CD14-positive monocyte (primary cell): ENCODE data around the gene AKAP8. TPM values are rescaled to one million over a fixed set of nuclear protein-coding genes. Genes with fewer than 3 reads are reported as not detected.

ENCODE experiments used
- DNase-seq, 3 donors: peaks; one replicate each; pipeline ENCODE4 v3.0.0-alpha.2; 2011 to 2022
- H2AFZ ChIP-seq: 2 replicates; pipeline ENCODE4 v1.6.0; 2012; ENCODE audit warnings: mild to moderate bottlenecking, low read depth, low read length, inconsistent platforms; ENCODE audit not compliant: insufficient read depth, poor library complexity, severe bottlenecking
- H3K27ac ChIP-seq, 2 donors: 1 replicate in 1 of 2; 2 replicates in 1 of 2; pipeline ENCODE4 v1.5.1; 2012 to 2013; ENCODE audit warnings: low read length in 2 of 2, control low read depth in 1 of 2, inconsistent platforms in 1 of 2, low read depth in 1 of 2, mild to moderate bottlenecking in 1 of 2
- H3K27me3 ChIP-seq, 2 donors: one replicate each; pipeline versions ENCODE4 v1.6.0 to v1.6.1; 2011 to 2013; ENCODE audit warnings: low read length in 2 of 2; ENCODE audit not compliant: control insufficient read depth in 2 of 2, insufficient read depth in 2 of 2
- H3K36me3 ChIP-seq, 2 donors: replicated peaks in 1 of 2; 1 replicate in 1 of 2; 2 replicates in 1 of 2; pipeline versions ENCODE4 v1.5.1 to v1.6.1; 2012 to 2013; ENCODE audit warnings: low read length in 2 of 2, control low read depth in 1 of 2, inconsistent platforms in 1 of 2, mild to moderate bottlenecking in 1 of 2; ENCODE audit not compliant: insufficient read depth in 2 of 2, control insufficient read depth in 1 of 2
- H3K4me1 ChIP-seq, 2 donors: 1 replicate in 1 of 2; 2 replicates in 1 of 2; pipeline versions ENCODE4 v1.5.1 to v1.6.1; 2012 to 2013; ENCODE audit warnings: low read length in 2 of 2, control low read depth in 1 of 2, inconsistent platforms in 1 of 2, mild to moderate bottlenecking in 1 of 2, moderate library complexity in 1 of 2; ENCODE audit not compliant: insufficient read depth in 2 of 2, control insufficient read depth in 1 of 2
- H3K4me2 ChIP-seq: replicated peaks from 2 replicates; pipeline ENCODE3; 2012; ENCODE audit warnings: low read length, moderate library complexity, mild to moderate bottlenecking; ENCODE audit not compliant: poor library complexity, severe bottlenecking; ENCODE audit errors: extremely low read depth
- H3K4me3 ChIP-seq, 3 experiments: fragments of 200-600 bp in 1 of 3; sonication (generic) in 1 of 3; replicated peaks in 1 of 3; 1 replicate in 2 of 3; 2 replicates in 1 of 3; pipeline ENCODE4 v1.5.1; 2011 to 2013; ENCODE audit warnings: low read length in 3 of 3, mild to moderate bottlenecking in 3 of 3, control low read depth in 2 of 3, low read depth in 2 of 3, inconsistent platforms in 1 of 3, moderate library complexity in 1 of 3
- H3K79me2 ChIP-seq: 2 replicates; pipeline ENCODE4 v1.6.0; 2012; ENCODE audit warnings: mild to moderate bottlenecking, control low read depth, inconsistent platforms, low read length, moderate library complexity; ENCODE audit not compliant: insufficient read depth
- H3K9ac ChIP-seq: 2 replicates; pipeline ENCODE4 v1.6.0; 2017; ENCODE audit warnings: low read length, mild to moderate bottlenecking; ENCODE audit not compliant: insufficient read depth, poor library complexity, severe bottlenecking
- H3K9me3 ChIP-seq, 2 donors: replicated peaks in 1 of 2; 1 replicate in 1 of 2; 2 replicates in 1 of 2; pipeline versions ENCODE4 v1.5.1 to v1.6.1; 2012 to 2013; ENCODE audit warnings: low read length in 2 of 2, control low read depth in 1 of 2; ENCODE audit not compliant: control insufficient read depth in 1 of 2, insufficient read depth in 1 of 2
- H4K20me1 ChIP-seq: 2 replicates; pipeline ENCODE4 v1.6.0; 2012; ENCODE audit warnings: mild to moderate bottlenecking, low read length, control low read depth, moderate library complexity; ENCODE audit not compliant: insufficient read depth
- H3K27ac Mint-ChIP-seq, 7 donors: one replicate each; pipeline ENCODE4 v1.8.0; 2020; ENCODE audit warnings: mild to moderate bottlenecking in 7 of 7, mixed read lengths in 7 of 7, moderate library complexity in 6 of 7, inconsistent platforms in 2 of 7
- H3K27me3 Mint-ChIP-seq, 3 donors: one replicate each; pipeline ENCODE4 v1.8.0; 2021 to 2022; ENCODE audit warnings: low read depth in 3 of 3, mild to moderate bottlenecking in 3 of 3, mixed read lengths in 3 of 3, moderate library complexity in 3 of 3, inconsistent platforms in 1 of 3
- H3K36me3 Mint-ChIP-seq, 2 donors: one replicate each; pipeline ENCODE4 v1.8.0; 2020; ENCODE audit warnings: mixed read lengths in 2 of 2, inconsistent platforms in 1 of 2, mild to moderate bottlenecking in 1 of 2
- H3K4me1 Mint-ChIP-seq: one replicate; pipeline ENCODE4 v1.8.0; 2020; ENCODE audit warnings: mild to moderate bottlenecking, mixed read lengths
- H3K4me3 Mint-ChIP-seq, 2 donors: one replicate each; pipeline ENCODE4 v1.8.0; 2020; ENCODE audit warnings: mild to moderate bottlenecking in 2 of 2, mixed read lengths in 2 of 2, moderate library complexity in 1 of 2
- H3K9me3 Mint-ChIP-seq, 7 donors: one replicate each; pipeline ENCODE4 v1.8.0; 2020 to 2022; ENCODE audit warnings: mixed read lengths in 7 of 7, mild to moderate bottlenecking in 6 of 7, moderate library complexity in 6 of 7, inconsistent platforms in 2 of 7
- WGBS: methylation state at CpG from one replicate; pipeline ENCODE4 v1.1.5; 2013; ENCODE audit warnings: missing lambda C conversion rate; ENCODE audit not compliant: insufficient coverage; 5-methylcytosine and 5-hydroxymethylcytosine counted together
- intact Hi-C, 2 donors: fragments of 100-400 bp; cut with micrococcal nuclease; formaldehyde crosslinking; loops; one replicate each; pipeline versions ENCODE4 v1.15.0 to v1.15.1; 2023
- polyA plus RNA-seq, 3 donors: library from polyadenylated mRNA; depleted of rRNA in 1 of 3; unstranded in 2 of 3; stranded (reverse) in 1 of 3; fragments of 300-500 nt in 2 of 3; fragments of >200 nt in 1 of 3; fragmentation: Illumina TruSeq in 2 of 3; gene quantifications; 1 replicate in 2 of 3; 2 replicates in 1 of 3; pipeline ENCODE4 v1.2.3, GENCODE V29; 2012 to 2021
- TF ChIP-seq, protein P1 (sequence below): fragments of 200-600 bp; IDR thresholded peaks from one replicate; pipeline ENCODE4 v1.8.0; 2022; ENCODE audit warnings: antibody characterized with exemption, mild to moderate bottlenecking

Gene AKAP8
- polyA plus RNA-seq, 3 donors, result 8.0 to 25.9 (median 12.3) TPM

DNA sequence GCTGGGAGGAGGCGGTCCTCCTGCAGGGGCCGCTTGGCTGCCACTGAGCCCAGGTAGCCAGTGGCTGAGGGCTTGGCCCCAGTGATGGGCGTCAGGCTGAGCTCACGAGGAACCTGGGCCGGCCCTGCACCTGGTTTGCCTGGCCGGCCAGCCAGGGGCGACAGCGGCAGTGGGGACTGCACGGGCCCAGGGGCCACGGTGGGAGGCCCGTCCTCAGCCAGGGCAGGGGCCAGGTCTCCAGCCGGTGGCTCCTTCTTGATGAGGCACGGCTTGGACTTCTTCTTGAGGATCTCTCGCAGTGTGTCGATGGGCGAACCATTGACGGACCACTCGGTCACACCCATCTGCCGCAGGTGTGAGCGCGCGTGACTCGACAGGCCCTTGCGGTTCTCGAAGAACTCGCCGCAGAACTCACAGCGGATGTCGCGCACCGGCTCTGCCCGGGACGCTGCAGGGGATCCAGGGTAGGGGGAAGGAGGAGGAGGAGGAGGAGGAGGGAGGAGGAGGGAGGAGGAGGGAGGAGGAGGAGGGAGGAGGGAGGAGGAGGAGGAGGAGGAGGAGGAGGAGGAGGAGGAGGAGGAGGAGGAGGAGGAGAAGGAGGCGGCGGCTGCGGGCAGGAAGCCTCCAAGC is 45.8 kb upstream of the AKAP8 start:
- intact Hi-C loops, result no loop called here
- Histone ChIP-seq H3K79me2 (peaks cover 26% of the 10 kb centered on the region), H3K9ac (no peak overlapping the region), H2AFZ (no peak overlapping the region), H3K4me1 (peaks cover 0 to 4% of the 10 kb centered on the region in 2 donors), H3K36me3 (peaks cover 63 to 86% of the 10 kb centered on the region in 2 donors), H3K4me2 (no peak overlapping the region), H3K27ac (no peak overlapping the region), H4K20me1 (peaks cover 24% of the 10 kb centered on the region), H3K27me3 (no peaks in the 10 kb centered on the region), H3K9me3 (peaks cover 6 to 10% of the 10 kb centered on the region in 2 donors), H3K4me3 (no peak overlapping the region)
- H3K27ac Mint-ChIP-seq, result no peak overlapping the region
- peaks cover 43 to 78% of the 10 kb centered on the region in 2 donors for H3K36me3 Mint-ChIP-seq
- DNase-seq, result no peak
- H3K4me1 Mint-ChIP-seq, result peaks cover 5% of the 10 kb centered on the region
- H3K9me3 Mint-ChIP-seq, result peaks cover 0 to 8% (median 6%) of the 10 kb centered on the region in 7 donors
- 98% methylated on average over 25 of the region's 36 CpGs for WGBS
- no peak overlapping the region for H3K4me3 Mint-ChIP-seq
- TF ChIP-seq, protein P1, sequence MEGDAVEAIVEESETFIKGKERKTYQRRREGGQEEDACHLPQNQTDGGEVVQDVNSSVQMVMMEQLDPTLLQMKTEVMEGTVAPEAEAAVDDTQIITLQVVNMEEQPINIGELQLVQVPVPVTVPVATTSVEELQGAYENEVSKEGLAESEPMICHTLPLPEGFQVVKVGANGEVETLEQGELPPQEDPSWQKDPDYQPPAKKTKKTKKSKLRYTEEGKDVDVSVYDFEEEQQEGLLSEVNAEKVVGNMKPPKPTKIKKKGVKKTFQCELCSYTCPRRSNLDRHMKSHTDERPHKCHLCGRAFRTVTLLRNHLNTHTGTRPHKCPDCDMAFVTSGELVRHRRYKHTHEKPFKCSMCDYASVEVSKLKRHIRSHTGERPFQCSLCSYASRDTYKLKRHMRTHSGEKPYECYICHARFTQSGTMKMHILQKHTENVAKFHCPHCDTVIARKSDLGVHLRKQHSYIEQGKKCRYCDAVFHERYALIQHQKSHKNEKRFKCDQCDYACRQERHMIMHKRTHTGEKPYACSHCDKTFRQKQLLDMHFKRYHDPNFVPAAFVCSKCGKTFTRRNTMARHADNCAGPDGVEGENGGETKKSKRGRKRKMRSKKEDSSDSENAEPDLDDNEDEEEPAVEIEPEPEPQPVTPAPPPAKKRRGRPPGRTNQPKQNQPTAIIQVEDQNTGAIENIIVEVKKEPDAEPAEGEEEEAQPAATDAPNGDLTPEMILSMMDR, result no peak
- peaks cover 0 to 1% (median 0%) of the 10 kb centered on the region in 3 donors for H3K27me3 Mint-ChIP-seq

- peaks cover 2% of the 10 kb centered on the region for H3K4me1 Mint-ChIP-seq
- Histone ChIP-seq H2AFZ (no peak overlapping the region), H3K9me3 (peaks cover 6 to 10% of the 10 kb centered on the region in 2 donors)
Measured at GRCh38 chr19:15424692-15425272, 45.2 kb upstream of the AKAP8 start.

More at GRCh38 chr19:15424692-15425272, 45.2 kb upstream of the AKAP8 start:
- Histone ChIP-seq H3K27me3 (no peaks in the 10 kb centered on the region), H3K9ac (no peak overlapping the region), H3K4me3 (no peak overlapping the region), H3K36me3 (peaks cover 60 to 82% of the 10 kb centered on the region in 2 donors), H4K20me1 (peaks cover 19% of the 10 kb centered on the region), H3K79me2 (peaks cover 20% of the 10 kb centered on the region), H3K4me2 (no peak overlapping the region), H3K4me1 (peaks cover 0 to under 1% of the 10 kb centered on the region in 2 donors), H3K27ac (no peak overlapping the region)
- no peak overlapping the region for H3K4me3 Mint-ChIP-seq
- intact Hi-C loops, result no loop called here
- 97% methylated on average over 37 of the region's 38 CpGs for WGBS
- no peak overlapping the region for H3K27ac Mint-ChIP-seq
- H3K36me3 Mint-ChIP-seq, result peaks cover 42 to 75% of the 10 kb centered on the region in 2 donors
- peaks cover 0 to 1% (median 0%) of the 10 kb centered on the region in 3 donors for H3K27me3 Mint-ChIP-seq
- TF ChIP-seq, protein P1, result no peak
- H3K9me3 Mint-ChIP-seq, result peaks cover 0 to 8% (median 6%) of the 10 kb centered on the region in 7 donors
- no peak for DNase-seq
